ENCODE measurements around the gene VCAM1. TPM values are rescaled to one million over a fixed set of nuclear protein-coding genes. Genes with fewer than 3 reads are reported as not detected.

The VCAM1 gene
- total RNA-seq, 1 donor = 382 TPM

GRCh38 chr1:100767176-100767890 is 47.8 kb downstream of the VCAM1 start:
- Histone ChIP-seq H3K9me3 (ENCODE audit: low read depth, low read length) (no peaks in the 10 kb centered on the region), H3K79me2 (ENCODE audit: insufficient read depth, low read length) (no peaks in the 10 kb centered on the region), H3K4me2 (ENCODE audit: insufficient read depth, low read length) (no peak overlapping the region), H3K4me1 (ENCODE audit: insufficient read depth, low read length) (peaks cover 14% of the 10 kb centered on the region), H3K4me3 (ENCODE audit: insufficient read depth, low read length) (no peak overlapping the region), H3K36me3 (ENCODE audit: insufficient read depth, low read length) (no peaks in the 10 kb centered on the region), H4K20me1 (ENCODE audit: insufficient read depth, low read length) (no peaks in the 10 kb centered on the region), H3K27me3 (ENCODE audit: insufficient read depth, low read length) (no peaks in the 10 kb centered on the region), H3K27ac (ENCODE audit: low read depth, low read length) (no peak overlapping the region), H2AFZ (ENCODE audit: low read length) (no peak overlapping the region)
- no peak for TF ChIP-seq CTCF (IDR thresholded peaks at IDR 0.05; ENCODE audit: extremely low read depth, low read depth, low read length)
- DNase-seq (ENCODE audit: insufficient read length, low spot score, missing footprints) = no peak

GRCh38 chr1:100769323-100769722 is 49.8 kb downstream of the VCAM1 start:
- Histone ChIP-seq H2AFZ (ENCODE audit: low read length) (no peak overlapping the region), H3K4me3 (ENCODE audit: insufficient read depth, low read length) (no peak overlapping the region), H3K79me2 (ENCODE audit: insufficient read depth, low read length) (no peaks in the 10 kb centered on the region), H4K20me1 (ENCODE audit: insufficient read depth, low read length) (no peaks in the 10 kb centered on the region), H3K36me3 (ENCODE audit: insufficient read depth, low read length) (no peaks in the 10 kb centered on the region), H3K4me2 (ENCODE audit: insufficient read depth, low read length) (no peak overlapping the region), H3K9me3 (ENCODE audit: low read depth, low read length) (no peaks in the 10 kb centered on the region), H3K4me1 (ENCODE audit: insufficient read depth, low read length) (peaks cover 14% of the 10 kb centered on the region), H3K27ac (ENCODE audit: low read depth, low read length) (no peak overlapping the region), H3K27me3 (ENCODE audit: insufficient read depth, low read length) (no peaks in the 10 kb centered on the region)
- no peak for TF ChIP-seq CTCF (IDR thresholded peaks at IDR 0.05; ENCODE audit: extremely low read depth, low read depth, low read length)
- DNase-seq (ENCODE audit: insufficient read length, low spot score, missing footprints) = no peak

GRCh38 chr1:100769906-100770646 is 50.5 kb downstream of the VCAM1 start:
- no peak for DNase-seq (ENCODE audit: insufficient read length, low spot score, missing footprints)
- no peak overlapping the region for H2AFZ ChIP-seq (ENCODE audit: low read length)
- peak overlapping the region; percentile 14 for H3K27ac ChIP-seq (ENCODE audit: low read depth, low read length)
- no peaks in the 10 kb centered on the region for H4K20me1 ChIP-seq (ENCODE audit: insufficient read depth, low read length)
- H3K36me3 ChIP-seq (ENCODE audit: insufficient read depth, low read length) = no peaks in the 10 kb centered on the region
- no peaks in the 10 kb centered on the region for H3K79me2 ChIP-seq (ENCODE audit: insufficient read depth, low read length)
- H3K27me3 ChIP-seq (ENCODE audit: insufficient read depth, low read length) = no peaks in the 10 kb centered on the region
- no peak overlapping the region for H3K4me3 ChIP-seq (ENCODE audit: insufficient read depth, low read length)
- peaks cover 14% of the 10 kb centered on the region for H3K4me1 ChIP-seq (ENCODE audit: insufficient read depth, low read length)
- TF ChIP-seq CTCF (IDR thresholded peaks at IDR 0.05; ENCODE audit: extremely low read depth, low read depth, low read length) = no peak
- H3K9me3 ChIP-seq (ENCODE audit: low read depth, low read length) = no peaks in the 10 kb centered on the region
- H3K4me2 ChIP-seq (ENCODE audit: insufficient read depth, low read length) = peak overlapping the region; percentile 32

GRCh38 chr1:100773444-100773843 is 53.9 kb downstream of the VCAM1 start:
- Histone ChIP-seq H3K79me2 (ENCODE audit: insufficient read depth, low read length) (no peaks in the 10 kb centered on the region), H3K27ac (ENCODE audit: low read depth, low read length) (no peak overlapping the region), H2AFZ (ENCODE audit: low read length) (no peak overlapping the region), H3K4me1 (ENCODE audit: insufficient read depth, low read length) (peaks cover 14% of the 10 kb centered on the region), H3K4me2 (ENCODE audit: insufficient read depth, low read length) (no peak overlapping the region), H3K36me3 (ENCODE audit: insufficient read depth, low read length) (no peaks in the 10 kb centered on the region), H3K9me3 (ENCODE audit: low read depth, low read length) (no peaks in the 10 kb centered on the region), H3K4me3 (ENCODE audit: insufficient read depth, low read length) (no peak overlapping the region), H3K27me3 (ENCODE audit: insufficient read depth, low read length) (no peaks in the 10 kb centered on the region), H4K20me1 (ENCODE audit: insufficient read depth, low read length) (no peaks in the 10 kb centered on the region)
- DNase-seq (ENCODE audit: insufficient read length, low spot score, missing footprints) = no peak
- no peak for TF ChIP-seq CTCF (IDR thresholded peaks at IDR 0.05; ENCODE audit: extremely low read depth, low read depth, low read length)
